GM12878 (cell line): Measurements from ENCODE around the gene RPL27A.

Experiments used
- EZH2 ChIP-seq: IDR thresholded peaks from 2 replicates; pipeline ENCODE4 v1.6.1; 2012; ENCODE audit warnings: low read depth, mild to moderate bottlenecking, control low read depth, inconsistent platforms, low read length, borderline replicate concordance; ENCODE audit not compliant: control insufficient read depth
- HDAC2 ChIP-seq: fragments of 200-600 bp; sonication (generic); IDR thresholded peaks from 2 replicates; pipeline ENCODE4 v1.6.1; 2017
- IRF4 ChIP-seq: IDR thresholded peaks from 2 replicates; pipeline ENCODE4 v1.6.1; 2011; ENCODE audit warnings: low read depth, low read length
- MAX ChIP-seq: IDR thresholded peaks from 2 replicates; pipeline ENCODE4 v1.6.1; 2012; ENCODE audit warnings: low read depth, low read length, improper control_type of control experiment
- NFIC ChIP-seq: IDR thresholded peaks from 2 replicates; pipeline ENCODE4 v1.6.1; 2012; ENCODE audit warnings: low read depth, mild to moderate bottlenecking, inconsistent platforms, low read length, moderate library complexity
- NRF1 ChIP-seq: conservative IDR thresholded peaks from 2 replicates; pipeline ENCODE4 v1.6.1; 2011; ENCODE audit warnings: mild to moderate bottlenecking, low read depth, low read length, improper control_type of control experiment
- PBX3 ChIP-seq: IDR thresholded peaks from 2 replicates; pipeline ENCODE4 v1.6.1; 2011; ENCODE audit warnings: mild to moderate bottlenecking, low read depth, low read length, moderate library complexity; ENCODE audit not compliant: insufficient replicate concordance
- POLR2A ChIP-seq: IDR thresholded peaks from 2 replicates; pipeline ENCODE4 v1.6.1; 2011; ENCODE audit warnings: low read depth, mild to moderate bottlenecking, low read length
- ZNF24 ChIP-seq: fragments of 450-650 bp; IDR thresholded peaks from 2 replicates; pipeline ENCODE4 v1.6.1; 2017; ENCODE audit warnings: antibody characterized with exemption, mild to moderate bottlenecking
- ZNF274 ChIP-seq: IDR thresholded peaks from one replicate; pipeline ENCODE4 v1.8.0; 2011; ENCODE audit not compliant: insufficient read length, insufficient read depth
- TF ChIP-seq, protein P1 (sequence below), 3 experiments: IDR thresholded peaks in 2 of 3; conservative IDR thresholded peaks in 1 of 3; 2 replicates each; pipeline ENCODE4 v1.5.1; 2011; ENCODE audit warnings: low read depth in 3 of 3, low read length in 3 of 3, mild to moderate bottlenecking in 3 of 3, control low read depth in 2 of 3, moderate library complexity in 2 of 3, inconsistent platforms in 1 of 3, mixed read lengths in 1 of 3; ENCODE audit not compliant: control insufficient read depth in 2 of 3, insufficient read depth in 1 of 3; ENCODE audit errors: extremely low read depth in 1 of 3
- TF ChIP-seq, protein P2 (sequence below): IDR thresholded peaks from 2 replicates; pipeline ENCODE4 v1.6.1; 2012; ENCODE audit warnings: low read length, inconsistent platforms
- TF ChIP-seq, protein P3 (sequence below): IDR thresholded peaks from 2 replicates; pipeline ENCODE4 v1.6.1; 2012; ENCODE audit warnings: low read depth, low read length, improper control_type of control experiment

DNA sequence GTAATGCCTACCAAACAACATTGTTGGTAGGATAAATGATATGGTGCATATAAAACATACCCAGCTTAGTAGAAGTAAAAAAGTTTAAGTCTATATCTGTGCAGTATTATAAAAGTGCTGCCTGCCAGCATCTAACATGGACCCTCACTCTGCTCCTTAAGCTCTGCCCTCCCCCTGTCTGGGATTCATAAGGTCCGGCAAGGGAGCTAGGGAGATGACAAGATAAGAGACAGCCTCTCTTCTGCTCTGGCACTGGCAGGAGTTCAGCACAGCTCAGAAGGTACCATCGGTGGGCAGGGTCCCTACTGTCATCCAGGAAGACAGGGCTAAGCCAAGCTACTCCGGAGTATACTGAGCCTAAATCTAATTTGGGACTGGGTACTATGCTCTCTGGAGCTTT, 42.9 kb upstream of the RPL27A start:
- TF ChIP-seq NRF1 (no peak), EZH2 (no peak), HDAC2 (no peak), POLR2A (no peak), NFIC (no peak), IRF4 (no peak), PBX3 (no peak), MAX (no peak), ZNF274 (no peak), ZNF24 (no peak)
- TF ChIP-seq, protein P1, sequence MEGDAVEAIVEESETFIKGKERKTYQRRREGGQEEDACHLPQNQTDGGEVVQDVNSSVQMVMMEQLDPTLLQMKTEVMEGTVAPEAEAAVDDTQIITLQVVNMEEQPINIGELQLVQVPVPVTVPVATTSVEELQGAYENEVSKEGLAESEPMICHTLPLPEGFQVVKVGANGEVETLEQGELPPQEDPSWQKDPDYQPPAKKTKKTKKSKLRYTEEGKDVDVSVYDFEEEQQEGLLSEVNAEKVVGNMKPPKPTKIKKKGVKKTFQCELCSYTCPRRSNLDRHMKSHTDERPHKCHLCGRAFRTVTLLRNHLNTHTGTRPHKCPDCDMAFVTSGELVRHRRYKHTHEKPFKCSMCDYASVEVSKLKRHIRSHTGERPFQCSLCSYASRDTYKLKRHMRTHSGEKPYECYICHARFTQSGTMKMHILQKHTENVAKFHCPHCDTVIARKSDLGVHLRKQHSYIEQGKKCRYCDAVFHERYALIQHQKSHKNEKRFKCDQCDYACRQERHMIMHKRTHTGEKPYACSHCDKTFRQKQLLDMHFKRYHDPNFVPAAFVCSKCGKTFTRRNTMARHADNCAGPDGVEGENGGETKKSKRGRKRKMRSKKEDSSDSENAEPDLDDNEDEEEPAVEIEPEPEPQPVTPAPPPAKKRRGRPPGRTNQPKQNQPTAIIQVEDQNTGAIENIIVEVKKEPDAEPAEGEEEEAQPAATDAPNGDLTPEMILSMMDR (IDR thresholded peaks at IDR 0.05 in 2 of 3, conservative IDR thresholded peaks at IDR 0.05 in 1 of 3; ENCODE audit: control insufficient read depth in 2 of 3, extremely low read depth in 1 of 3, insufficient read depth in 1 of 3, low read depth in 3 of 3, low read length in 3 of 3) = no peak
- TF ChIP-seq, protein P2, sequence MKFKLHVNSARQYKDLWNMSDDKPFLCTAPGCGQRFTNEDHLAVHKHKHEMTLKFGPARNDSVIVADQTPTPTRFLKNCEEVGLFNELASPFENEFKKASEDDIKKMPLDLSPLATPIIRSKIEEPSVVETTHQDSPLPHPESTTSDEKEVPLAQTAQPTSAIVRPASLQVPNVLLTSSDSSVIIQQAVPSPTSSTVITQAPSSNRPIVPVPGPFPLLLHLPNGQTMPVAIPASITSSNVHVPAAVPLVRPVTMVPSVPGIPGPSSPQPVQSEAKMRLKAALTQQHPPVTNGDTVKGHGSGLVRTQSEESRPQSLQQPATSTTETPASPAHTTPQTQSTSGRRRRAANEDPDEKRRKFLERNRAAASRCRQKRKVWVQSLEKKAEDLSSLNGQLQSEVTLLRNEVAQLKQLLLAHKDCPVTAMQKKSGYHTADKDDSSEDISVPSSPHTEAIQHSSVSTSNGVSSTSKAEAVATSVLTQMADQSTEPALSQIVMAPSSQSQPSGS = no peak
- TF ChIP-seq, protein P3, sequence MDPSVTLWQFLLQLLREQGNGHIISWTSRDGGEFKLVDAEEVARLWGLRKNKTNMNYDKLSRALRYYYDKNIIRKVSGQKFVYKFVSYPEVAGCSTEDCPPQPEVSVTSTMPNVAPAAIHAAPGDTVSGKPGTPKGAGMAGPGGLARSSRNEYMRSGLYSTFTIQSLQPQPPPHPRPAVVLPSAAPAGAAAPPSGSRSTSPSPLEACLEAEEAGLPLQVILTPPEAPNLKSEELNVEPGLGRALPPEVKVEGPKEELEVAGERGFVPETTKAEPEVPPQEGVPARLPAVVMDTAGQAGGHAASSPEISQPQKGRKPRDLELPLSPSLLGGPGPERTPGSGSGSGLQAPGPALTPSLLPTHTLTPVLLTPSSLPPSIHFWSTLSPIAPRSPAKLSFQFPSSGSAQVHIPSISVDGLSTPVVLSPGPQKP = no peak
